GM18951 (cell line): Measurements from ENCODE around the gene SIRT4.
"Not testable (repeated sequence)": the region's sequence is repeated elsewhere in the genome, so short reads cannot be mapped to it uniquely, and the experiment has no call there.

ENCODE experiments used
- POLR2A ChIP-seq: IDR thresholded peaks from 4 replicates; pipeline ENCODE4 v1.6.1; 2011; ENCODE audit warnings: mild to moderate bottlenecking; ENCODE audit not compliant: insufficient read length, insufficient read depth; ENCODE audit errors: extremely low read depth
- in situ Hi-C: fragments of 300-500 bp; cut with MboI; formaldehyde crosslinking; loops from one replicate; pipeline ENCODE4 v1.12.0; 2022; ENCODE audit warnings: low sequenced_read_pairs, mixed read lengths, inconsistent platforms; ENCODE audit not compliant: unreplicated experiment

Gene SIRT4, protein sequence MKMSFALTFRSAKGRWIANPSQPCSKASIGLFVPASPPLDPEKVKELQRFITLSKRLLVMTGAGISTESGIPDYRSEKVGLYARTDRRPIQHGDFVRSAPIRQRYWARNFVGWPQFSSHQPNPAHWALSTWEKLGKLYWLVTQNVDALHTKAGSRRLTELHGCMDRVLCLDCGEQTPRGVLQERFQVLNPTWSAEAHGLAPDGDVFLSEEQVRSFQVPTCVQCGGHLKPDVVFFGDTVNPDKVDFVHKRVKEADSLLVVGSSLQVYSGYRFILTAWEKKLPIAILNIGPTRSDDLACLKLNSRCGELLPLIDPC

DNA sequence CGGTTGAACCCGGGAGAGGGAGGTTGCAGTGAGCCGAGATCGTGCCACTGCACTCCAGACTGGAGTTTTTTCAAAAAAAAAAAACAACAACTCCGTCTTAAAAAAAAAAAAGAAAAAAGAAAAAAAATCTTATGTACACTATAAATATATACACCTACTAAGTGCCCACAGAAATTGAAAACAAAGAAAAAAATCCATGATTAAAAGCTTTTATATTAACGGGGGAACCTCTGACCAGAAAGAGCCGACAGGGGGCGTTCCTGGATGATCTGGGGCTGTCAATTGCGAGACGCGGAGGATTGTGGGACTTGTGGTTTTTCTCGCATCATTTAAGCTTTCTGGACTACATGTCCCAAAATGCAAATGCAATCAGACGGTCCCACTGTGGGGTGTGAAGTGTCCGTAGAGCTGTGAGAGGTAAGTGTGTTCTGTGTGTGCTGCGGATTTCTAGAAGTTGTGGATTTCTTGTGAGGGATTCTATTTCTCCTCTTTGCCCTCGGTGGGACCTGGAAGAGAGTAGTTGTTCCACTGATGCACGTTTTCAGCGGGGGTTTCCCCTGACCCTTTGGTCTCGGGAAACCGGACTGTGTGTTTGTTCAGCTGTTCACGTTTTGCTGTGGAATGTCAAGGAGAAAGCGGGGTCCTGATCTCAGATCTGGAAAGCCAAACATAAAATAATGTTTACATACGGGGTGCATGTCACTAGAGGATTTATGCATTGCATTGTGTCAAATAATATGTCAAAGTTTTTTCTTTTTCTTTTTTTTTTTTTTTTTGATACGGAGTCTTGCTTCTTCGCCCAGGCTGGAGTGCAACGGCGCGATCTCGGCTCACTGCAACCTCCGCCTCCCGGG is at the start of gene SIRT4:
Gene SIRT4, plus strand, starts transcription at position 360 of the 854 bp plus-strand sequence. CDS start 1,241 bp downstream, outside the sequence.
- in situ Hi-C loops: no loop called here
- peak; percentile 33 for TF ChIP-seq POLR2A

DNA sequence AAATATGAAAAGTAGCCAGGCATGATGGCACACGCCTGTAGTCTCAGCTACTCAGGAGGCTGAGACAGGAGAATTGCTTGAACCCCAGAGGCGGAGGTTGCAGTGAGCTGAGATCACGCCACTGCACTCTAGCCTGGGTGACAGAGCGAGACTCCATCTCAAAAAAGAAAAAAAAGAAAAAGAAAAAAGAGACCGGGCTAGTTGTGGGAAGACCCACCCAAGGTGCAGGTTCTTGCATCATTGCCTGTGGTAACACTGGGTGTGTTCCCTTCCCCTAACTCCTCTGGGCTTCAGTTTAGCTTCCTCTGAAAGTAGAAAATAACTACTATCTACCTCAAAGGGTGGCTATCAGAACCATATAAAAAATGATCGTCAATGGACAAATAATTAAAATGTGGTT is 48.8 kb upstream of the SIRT4 start:
- in situ Hi-C loops: not testable (repeated sequence)

DNA sequence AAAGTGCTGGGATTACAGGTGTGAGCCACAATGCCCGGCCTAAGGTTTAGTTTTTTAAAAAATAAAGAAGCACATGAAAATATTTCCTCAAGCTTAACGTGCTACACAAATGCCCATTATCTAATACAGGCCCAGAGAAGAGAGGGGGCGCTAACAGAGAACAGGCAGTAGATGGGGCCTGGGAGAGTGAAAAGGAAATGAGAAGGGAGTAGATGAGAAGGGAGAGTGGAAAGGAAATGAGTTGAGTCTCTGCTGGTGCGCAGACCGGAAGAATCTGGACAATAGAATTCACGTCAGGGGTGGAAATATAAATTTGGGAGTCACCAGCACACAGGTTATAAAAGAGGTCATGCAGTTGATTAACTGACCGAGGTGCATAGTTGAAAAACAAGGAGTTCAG is 47.3 kb upstream of the SIRT4 start:
- in situ Hi-C loops: no loop called here

DNA sequence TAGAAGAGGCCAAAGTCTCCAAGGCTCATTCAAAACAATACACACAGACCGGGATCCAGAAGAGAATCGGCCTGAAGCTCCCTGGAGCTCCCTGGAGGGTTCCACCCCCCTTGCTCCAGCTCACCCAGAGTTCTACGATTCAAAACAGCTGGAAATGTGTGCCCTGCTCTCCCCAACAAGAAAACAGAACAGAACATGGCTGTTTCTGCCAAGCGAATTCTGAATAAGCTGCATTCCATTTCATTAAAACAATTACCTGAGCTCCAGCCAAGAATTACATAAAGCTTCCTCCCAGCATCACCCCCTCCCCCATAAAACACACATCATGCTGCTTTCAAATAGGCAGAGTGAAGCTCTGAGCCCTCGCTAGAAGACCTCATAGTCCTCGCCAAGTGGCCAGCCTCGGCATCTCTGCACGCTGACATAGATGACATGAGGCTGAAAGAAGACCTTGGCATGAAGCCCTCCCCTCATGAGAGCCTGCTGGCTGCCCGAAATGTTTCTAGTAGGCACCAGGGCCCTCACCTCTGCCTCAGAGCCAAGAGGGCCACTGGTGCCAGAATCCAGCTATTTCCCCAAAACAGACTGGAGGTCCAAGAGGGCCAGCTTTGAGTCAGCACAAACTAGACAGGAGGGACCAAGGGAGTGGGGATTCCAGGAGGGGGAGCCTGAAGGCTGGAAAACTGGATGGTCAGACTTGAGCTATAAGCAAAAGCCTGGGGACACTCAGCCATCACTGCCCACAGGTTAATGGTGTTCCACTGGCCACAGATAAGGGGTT is 44.9 kb upstream of the SIRT4 start:
- in situ Hi-C loops: no loop called here
- no peak for TF ChIP-seq POLR2A

More for the DNA sequence above, 47.3 kb upstream of the SIRT4 start:
- no peak for TF ChIP-seq POLR2A

DNA sequence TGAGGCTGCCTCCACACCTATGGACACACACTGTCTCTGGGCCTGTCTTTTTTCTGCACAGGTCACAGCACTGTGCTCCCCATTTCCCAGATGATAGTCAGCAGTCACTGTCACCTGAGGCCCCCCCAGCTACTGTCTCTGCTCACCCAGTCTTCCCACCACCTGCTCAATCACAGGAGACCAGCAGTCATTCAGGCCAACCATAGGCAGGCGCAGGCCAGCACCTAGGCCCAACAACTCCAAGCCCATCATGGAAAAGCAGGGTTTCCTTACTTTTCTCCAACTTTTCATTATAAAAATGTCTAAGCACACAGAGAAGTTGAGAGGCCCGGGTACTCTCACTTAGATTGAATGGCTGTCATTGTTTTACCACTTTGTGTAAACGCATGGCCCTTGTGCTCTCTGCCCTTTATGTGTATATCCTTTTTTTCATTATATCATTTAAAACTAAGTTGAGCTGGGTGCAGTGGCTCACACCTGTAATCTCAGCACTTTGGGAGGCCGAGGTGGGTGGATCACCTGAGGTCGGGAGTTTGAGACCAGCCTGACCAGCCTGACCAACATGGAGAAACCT is 43.7 kb upstream of the SIRT4 start:
- TF ChIP-seq POLR2A: no peak
- in situ Hi-C loops: no loop called here

DNA sequence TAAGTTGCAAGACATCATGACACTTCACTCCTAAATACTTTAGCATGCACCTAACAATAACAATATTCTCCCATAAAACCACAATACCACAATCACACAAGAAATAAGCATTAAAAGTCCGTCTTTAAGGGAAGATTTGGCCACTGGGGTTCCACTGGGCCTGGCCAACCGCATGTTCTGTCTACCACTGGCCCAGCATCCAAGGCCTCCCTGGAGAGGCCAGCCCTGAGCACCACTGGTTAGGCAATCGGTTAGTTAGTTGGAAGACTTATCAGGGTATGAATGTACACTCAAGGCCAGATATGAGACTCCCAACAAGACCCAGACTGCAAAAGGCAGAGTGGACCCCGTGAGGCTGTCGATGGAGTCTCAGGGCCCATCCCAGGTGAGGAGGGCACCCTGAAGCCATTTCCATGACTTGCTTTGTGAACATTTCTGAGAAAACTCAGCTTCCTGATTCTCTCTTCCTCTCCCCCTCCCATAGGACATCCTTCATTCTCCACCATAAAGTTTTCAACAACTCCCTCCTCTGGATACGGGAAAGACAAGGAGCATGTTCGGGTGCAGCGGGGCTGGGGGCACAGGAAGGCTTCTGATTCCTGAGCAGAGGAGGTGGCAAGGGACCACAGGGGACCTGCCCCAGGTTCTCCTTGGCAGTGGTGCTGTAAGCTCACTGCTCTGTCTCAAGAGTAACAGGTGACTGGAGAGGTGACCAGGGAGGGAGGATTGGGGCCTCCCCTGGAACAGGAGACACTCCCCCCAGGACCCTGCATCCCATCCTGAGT is 42.5 kb upstream of the SIRT4 start:
- no peak for TF ChIP-seq POLR2A
- in situ Hi-C loops: no loop called here

DNA sequence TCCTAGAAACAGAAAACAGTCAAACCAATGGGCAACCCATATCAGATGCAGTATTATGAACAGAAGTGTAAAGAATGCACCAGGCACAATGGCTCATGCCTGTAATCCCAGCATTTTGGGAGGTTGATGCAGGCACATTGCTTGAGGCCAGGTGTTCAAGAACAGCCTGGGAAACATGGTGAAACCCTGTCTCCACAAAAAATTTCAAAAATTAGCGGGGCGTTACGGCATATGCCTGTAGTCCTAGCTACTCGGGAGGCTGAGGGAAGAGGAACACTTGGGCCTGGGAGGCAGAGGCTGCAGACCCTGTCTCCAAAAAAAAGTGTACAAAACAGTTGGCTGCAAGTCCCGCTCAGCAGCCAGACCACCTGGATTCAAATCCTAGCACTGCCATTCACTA is 41.5 kb upstream of the SIRT4 start:
- TF ChIP-seq POLR2A: no peak
- in situ Hi-C loops: no loop called here

DNA sequence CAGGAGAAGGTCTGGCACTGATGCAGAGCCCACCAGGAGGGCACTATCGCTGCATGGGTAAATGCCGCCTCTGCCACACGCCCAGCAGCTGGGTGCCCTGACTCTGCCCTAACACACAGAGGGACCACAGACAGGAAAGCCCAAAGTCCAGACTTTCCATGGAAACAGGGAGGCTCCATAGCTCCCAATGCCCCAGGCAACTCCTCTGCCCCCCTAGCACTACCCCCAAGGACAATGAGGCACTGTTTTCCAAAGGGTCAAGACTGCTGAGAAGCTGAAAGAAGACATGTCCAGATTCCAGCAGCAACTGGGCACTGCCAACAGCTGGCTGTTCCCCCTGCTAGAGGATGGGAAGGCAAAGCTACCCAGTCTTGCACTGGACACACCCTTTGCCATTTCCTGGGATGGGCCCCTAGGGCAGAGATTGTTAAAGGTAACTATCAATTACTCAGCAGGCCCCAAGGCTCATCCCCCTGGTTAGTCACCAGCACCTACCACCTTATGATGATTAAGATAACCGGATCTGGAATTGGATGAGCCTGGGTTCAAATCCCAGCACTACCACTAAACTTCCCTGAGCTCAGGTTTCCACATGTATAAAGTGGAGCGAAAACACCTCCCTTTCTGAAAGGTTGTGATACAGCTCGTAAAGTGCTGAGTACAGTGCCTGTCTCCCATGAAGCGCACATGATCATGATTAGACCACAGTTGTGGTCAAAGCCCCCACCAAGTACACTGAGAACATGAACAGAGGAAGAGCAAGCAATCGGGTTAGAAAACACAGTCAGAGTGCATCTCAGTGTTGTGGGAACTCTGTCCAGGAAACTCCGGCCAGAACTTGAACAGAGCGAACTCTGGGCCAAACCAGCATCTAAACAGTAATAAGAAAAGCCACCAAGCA is 39.9 kb upstream of the SIRT4 start:
- in situ Hi-C loops: no loop called here
- no peak for TF ChIP-seq POLR2A

DNA sequence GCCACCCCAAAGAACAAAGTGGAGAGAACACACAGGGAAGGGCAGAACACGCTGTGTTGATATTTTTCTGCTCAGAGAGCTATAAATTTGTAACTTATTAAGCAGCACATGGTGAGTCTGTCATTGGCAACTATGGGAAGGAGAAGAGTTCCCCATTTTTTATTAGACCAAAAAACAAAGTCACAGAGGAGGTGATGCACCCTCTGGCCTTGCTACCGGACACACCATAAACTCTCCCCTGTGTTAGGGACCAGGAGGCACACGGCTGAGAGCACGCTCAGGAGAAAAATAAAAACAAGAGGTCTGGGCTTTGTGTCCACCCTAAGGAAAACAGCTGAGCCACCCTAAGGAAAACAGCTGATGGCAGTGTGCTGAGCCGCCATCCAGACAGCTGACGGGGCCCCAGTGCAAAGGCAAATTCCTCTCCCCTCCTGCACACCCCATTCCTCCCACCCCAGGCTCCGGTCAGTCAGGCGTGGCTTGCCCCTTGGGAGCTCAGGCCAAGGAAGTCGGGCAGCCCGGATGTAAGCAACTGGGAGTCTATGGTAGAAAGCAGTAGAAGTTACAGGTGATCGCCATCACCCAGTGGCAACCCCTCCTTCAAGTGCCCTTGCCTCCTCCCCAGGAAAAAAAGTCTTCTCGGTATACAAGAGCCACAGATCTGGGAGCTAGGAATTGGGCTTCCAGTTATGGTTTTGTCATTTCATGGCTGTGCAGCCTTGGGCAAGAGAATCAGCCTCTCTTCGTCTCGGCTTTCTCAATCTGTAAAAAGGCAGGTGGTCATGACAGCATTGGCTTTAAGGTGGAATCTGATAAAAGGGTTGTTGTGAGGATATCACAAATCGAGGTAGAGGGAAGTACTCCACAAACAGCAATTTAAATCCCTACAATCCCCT is 39.0 kb upstream of the SIRT4 start:
- no peak for TF ChIP-seq POLR2A
- in situ Hi-C loops: no loop called here

DNA sequence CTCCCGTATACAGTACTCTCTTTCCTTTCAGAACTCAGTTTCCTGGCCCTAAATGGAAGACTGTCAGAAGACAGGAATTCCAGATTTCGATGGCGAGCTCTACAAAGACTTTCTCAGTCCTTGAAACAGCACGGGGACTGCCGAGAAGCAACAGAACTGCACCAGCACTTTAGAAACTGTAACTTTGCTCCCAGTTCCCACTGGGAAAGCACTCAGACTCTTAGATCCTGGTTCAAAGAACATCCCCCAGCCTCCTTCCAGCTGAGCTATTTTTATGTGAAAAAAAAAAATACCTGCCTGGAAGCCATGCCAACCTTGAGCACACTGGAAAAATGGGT is 38.4 kb upstream of the SIRT4 start:
- no peak for TF ChIP-seq POLR2A
- in situ Hi-C loops: no loop called here
